HG03045 (cell line): ENCODE measurements around the gene SYNGR2.

Source experiments
- ATAC-seq: cut with Tn5 transposase; IDR thresholded peaks from one replicate; pipeline ENCODE4 v1.9.1; 2021; ENCODE audit warnings: mild to moderate bottlenecking, moderate library complexity; ENCODE audit not compliant: unreplicated experiment

SYNGR2 gene, protein sequence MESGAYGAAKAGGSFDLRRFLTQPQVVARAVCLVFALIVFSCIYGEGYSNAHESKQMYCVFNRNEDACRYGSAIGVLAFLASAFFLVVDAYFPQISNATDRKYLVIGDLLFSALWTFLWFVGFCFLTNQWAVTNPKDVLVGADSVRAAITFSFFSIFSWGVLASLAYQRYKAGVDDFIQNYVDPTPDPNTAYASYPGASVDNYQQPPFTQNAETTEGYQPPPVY

DNA sequence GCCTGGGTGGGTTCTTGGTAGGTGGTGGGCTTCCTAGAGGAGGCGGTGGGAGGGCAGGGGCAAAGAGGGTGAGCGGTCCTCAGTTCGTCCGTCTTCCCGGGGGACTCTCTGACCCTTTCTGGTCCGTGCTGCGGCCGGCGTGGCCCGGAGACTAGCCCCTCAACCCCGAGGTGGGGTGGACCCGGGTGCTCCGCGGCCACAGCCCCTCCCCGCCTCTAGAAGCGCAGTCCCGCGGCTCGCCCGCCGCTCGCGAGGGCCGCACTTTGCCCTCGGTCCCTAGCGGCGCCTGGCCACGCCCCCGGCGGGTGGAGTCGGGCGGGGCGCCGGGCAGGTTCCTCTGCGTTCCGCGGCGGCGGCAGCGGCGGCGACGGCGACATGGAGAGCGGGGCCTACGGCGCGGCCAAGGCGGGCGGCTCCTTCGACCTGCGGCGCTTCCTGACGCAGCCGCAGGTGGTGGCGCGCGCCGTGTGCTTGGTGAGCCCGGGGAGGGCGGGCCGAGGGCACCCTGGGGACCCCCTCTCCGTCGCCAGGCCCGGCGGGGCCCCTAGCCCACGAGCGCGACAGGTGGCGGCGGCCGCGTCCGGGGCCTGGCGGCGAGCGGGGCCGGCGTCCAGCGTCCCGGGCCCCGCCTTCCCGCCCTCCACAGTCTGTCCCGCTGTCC lies at the start of gene SYNGR2:
TSS of gene SYNGR2 (plus strand) at position 340 of the 661 bp plus-strand sequence. CDS start at position 376, 36 bp downstream.
- peak; percentile 43 for ATAC-seq

DNA sequence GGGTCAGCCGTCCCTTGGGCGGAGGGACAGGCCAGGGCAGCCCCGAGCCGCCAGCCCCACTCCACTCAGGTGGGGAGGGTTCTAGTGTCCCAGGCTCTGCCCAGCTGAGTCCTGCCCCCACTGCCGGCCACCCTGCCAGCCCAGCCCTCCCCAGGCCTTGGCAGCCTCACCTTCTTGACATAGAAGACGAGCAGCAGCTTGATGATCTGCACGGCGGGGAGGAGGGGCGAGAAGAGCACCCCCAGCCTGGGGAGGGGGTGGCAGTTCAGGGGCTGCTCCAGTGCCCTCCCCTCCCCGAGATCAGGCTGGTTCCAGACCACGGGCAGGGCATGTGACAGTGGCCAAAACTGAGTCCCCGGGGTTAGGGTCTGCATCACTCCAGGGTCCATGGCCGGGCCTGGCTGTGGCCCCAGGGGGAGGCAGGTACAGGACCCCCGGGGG lies 49.6 kb upstream of the SYNGR2 start:
- ATAC-seq = no peak

DNA sequence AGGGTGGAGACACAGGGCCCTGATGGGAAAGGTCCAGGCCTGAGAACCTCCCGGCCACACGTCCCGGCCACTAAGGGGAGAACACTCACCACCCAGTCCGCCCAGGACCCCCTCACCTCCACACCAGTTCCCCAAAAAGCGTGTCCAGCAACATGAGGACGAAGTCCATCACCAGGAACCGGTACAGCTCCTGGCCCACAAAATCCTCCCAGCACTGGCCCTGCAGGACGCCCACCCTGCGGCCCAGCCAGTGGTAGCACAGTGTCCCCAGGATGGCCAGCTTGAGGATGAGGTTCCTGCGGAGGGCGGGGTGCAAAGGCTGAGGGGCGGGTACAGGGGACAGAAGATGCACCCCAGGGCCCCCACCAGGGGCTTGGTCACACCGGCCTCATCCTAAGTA lies 47.8 kb upstream of the SYNGR2 start:
- ATAC-seq = no peak

DNA sequence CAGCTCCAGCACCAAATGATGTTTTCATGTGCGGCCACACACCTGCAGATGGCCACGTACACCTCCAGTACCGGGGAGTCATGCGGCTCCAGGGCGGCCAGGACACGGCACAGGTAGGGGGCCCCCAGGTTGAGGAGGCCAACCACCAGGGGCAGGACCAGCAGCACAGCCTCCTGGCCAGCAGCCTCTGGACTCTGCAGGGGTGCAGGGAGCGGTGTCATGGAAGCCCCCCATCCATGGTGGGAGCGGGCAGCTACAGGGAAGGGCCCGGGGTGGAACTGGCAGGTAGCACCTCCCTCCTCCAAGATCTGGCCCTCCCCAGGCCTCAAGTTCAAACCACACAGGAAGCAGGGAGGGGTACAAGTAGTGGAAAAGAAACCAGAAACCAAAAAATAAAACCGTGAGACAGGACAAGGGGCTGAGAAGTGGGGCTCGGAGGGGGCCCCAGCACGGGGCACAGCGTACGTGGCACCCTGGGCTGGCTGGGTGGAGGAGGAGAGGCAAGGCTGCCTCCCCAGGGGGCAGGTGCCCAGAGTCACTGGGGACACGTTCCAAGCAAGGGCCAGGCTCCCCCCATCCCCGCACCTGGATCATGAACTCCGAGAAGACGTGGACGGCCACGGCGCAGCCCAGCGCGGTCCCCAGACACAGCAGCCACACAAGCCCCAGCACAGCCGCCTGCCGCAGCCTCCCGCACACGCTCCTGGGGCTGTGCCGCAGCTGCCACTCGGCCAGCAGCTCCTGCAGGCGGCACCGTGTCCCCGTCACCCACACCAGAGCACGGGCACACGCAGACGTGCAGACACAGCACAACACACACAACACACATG lies 47.2 kb upstream of the SYNGR2 start:
- ATAC-seq = no peak

DNA sequence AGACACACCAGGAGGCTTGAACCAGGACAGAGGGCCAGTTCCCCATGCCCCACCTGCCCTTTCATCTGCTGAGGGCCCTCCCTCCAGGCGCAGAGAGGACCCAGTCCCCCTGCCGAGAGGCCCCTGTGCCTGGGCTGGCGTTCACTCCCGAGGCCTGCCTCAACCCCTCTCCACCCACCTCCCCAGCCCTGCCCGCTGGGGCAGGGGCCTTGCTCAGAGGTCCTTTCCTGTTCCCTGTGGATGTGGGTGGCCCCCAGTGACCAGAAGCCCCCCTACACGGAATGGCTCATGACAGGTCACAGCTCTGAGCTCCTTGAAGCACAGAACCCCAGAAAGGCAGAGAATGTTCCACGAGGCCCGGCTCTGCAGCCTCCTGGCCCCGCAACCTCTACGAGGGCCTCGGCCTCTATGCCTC lies 46.6 kb upstream of the SYNGR2 start:
- ATAC-seq = no peak

DNA sequence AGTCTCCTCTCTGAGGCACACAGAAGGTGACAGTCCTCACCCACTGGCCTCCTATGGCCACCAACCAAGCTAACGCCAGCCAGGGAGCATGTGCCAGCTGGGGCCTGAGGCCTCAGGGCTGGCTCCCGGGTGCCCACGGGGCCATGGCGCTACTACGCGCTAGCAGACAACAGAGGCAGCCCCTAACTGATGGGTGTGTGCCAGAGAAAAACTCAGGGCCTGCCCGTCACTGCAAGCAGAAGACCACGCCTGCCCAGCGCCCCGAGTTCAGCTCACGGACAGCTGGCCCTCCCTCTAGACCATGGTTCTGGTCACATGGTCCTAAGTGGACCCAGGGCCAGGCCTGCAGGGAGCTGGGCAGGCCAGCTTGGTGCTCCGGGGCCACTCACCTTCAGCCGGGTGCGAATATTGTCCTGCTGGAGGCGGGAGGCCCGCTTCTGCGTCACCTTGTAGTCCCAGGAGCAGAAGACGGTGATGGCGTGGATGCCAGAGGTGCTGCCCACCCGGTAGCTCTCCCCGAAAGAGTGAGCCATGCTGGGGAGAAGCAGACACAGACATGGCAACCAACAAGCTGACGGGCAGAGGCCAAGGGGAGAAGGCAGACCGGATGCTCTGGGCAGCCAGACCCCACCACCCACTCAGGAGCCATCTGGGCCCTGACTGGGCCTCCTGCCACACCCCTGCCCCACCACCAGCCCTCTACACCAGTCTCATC lies 46.0 kb upstream of the SYNGR2 start:
- ATAC-seq = no peak

DNA sequence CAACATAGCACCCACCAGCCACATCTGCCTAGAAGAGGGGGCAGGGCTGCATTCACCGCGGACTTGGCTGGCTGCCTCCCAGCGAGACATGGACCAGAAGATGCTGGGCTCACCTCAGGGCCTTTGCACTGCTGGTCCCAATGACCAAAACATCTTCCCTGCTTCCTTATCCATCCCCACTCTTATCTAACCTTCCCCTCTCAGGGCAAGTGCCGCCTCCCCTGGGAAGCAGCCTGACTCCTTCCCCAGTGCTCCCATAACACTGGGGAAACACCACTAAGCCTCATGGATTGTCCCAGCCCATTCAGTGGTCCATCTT lies 45.5 kb upstream of the SYNGR2 start:
- no peak for ATAC-seq

DNA sequence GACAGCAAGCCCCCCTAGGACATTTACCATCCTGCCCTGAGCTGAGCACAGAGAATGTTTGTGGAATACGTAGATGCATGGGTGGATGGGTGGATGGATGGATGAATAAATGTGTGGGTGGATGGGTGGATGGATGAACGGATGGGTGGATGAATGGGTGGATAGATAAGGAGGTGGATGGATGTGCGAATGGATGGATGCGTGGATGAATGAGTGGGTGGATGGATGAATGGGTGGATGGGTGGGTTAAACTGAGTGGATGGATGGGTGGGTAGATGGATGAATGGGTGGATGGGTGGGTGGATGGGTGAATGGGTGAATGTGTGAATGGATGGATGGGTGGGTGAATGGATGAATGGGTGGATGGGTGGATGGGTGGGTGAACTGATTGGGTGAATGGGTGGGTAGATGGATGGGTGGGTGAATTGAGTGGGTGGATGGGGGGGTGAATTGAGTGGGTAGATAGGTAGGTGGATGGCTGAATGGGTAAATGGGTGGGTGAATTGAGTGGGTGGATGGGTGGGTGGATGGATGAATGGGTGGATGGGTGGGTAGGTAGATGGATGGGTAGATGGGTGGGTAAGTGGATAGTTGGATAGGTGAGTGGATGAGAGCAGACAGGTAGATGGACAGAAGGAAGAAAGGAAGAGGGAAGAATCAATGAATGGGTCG lies 45.0 kb upstream of the SYNGR2 start:
- ATAC-seq = no peak

DNA sequence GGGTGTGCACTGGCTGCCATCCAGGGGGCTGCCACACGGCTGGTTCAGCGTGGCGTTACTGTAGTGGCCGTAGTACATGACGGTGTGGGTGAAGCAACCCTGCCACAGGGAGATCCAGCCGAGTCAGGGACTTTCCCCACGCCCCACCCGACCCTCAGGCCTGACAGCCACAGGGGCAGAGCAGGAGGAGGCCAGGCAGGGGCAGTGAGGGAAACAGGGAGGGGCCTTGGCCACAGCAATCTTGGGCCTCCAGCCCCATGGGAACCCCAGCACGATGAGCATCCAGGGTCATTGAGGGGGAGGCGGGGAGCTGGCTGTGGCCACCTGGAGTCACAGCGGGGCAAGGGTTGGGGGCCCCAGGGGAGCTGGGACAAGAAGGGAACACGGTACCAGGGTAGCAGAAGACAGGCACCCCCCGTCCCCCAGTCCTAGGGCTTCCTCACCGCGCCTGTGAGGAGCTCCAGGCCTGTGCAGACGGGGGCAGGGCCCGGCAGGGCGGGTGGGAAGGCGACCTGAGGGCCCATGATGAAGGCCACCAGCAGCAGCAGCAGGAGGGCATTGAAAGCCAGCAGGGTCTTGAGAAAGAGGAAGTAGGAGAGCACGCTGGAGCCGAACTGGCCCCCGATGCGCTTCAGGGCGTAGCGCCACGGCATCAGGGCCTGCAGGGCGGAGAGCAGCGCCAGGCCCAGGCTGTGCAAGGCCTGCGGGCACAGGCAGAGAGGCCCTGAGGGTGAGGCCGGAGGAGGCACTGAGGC lies 44.1 kb upstream of the SYNGR2 start:
- no peak for ATAC-seq

DNA sequence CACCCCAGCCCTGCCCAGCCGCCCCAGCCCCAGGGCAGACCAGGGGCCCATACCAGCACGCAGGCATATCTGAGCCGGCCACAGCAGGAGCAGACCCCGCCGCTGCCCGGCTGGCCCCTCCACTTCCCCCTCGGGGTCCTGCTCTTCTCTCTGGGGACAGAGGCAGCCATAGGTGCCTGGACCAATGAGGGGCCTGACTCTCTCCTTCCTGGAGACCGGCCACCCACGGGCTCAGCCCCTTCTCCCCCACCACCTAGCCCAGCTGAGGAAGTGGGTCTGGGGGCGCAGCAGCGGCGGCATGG lies 43.6 kb upstream of the SYNGR2 start:
- ATAC-seq = no peak

DNA sequence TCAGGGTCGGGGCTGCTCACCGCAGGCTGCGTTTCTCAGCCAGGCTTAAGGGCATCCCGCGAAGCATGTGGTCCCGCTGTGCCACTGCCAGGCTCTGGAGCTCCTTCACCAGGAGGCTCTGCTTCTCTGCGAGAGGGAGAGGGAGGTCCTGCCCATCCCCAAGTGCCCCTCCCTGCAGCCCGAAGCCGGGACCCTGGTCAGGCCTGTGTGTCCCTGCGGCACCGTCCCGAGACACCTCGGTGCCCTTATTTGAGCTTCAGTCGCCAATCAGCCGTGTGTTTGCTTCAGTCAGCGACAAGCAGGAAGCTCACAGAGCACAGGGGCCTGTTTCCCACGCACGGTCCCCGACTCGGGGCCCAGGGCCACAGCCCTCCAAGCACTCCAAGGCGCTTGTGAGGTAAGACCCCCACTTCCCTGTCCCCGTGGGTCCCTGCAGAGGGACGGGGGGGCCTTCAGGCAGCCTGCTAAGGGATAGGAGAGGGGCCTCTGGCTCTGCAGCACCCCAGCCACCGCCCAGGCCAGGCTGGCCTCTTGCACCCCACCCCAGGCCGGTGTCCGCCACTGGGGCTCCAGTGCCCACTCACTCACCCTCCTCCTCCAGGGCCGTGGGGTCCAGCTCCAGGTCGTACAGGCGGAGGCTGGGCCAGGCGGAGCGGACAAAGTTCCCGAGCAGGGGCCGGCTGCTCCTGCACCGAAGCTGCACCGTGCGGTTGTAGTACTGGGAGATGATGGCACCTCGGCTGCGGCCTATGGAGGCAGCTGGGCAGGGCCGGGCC lies 43.1 kb upstream of the SYNGR2 start:
- ATAC-seq = no peak

DNA sequence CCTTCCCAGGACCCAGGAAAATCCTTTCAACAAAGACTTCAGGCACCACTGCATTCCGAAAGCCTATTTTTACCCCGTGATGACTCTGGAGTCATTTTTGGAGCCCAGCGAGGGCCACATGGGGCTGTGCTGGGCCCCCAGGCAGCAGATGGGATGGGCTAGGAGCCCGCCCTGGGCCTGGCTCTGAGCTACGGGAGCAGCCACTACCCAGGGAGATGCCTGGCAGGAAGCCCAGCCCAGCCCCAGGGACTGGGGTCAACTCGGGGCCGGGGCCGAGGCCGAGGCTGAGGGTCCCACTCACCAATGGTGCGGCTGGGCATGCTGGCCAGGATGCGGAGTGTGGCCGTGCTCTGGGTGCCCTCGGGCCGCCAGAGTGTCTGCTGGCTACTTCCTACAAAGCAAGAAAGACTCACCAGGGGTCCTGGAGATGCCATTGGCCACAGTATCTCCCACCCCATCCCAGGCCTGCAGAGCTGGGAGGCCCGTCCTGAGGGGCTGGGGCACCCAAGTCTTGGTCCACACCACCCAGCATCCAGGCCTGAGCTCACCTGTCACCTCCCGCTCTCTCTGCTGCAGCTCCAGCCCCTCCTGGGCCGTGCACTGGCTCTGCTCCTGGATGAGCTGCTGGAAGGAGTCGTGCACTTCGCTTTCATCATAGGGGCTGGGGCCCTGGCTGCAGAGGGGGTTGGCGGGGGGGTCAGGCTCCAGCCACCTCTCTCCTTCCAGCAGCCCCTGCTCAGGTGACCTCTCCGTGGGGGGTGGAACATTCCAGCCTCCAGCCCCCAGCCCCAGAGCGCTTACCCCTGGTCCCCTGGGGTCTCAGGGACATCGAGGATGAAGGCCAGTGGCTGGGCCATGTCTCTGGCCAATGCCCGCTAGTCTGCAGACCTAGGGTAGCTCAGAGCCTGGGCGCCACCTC lies 42.1 kb upstream of the SYNGR2 start:
- ATAC-seq = no peak

DNA sequence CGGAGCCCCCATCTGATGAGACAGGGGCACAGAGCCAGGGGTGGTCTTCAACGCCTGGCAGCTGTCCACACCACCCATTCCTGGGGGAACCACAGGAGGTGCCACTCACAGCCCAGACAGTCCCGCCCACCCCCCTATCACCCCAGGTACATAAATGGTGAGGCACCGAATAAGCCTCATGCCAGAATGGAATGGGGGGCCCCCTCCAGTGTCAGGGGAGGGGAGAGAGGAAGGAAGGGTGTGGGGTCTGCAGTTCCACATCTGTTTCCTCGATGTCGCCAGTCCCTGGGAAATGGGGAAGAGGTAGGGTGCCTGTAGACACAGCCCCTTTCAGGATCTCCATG lies 41.5 kb upstream of the SYNGR2 start:
- no peak for ATAC-seq

DNA sequence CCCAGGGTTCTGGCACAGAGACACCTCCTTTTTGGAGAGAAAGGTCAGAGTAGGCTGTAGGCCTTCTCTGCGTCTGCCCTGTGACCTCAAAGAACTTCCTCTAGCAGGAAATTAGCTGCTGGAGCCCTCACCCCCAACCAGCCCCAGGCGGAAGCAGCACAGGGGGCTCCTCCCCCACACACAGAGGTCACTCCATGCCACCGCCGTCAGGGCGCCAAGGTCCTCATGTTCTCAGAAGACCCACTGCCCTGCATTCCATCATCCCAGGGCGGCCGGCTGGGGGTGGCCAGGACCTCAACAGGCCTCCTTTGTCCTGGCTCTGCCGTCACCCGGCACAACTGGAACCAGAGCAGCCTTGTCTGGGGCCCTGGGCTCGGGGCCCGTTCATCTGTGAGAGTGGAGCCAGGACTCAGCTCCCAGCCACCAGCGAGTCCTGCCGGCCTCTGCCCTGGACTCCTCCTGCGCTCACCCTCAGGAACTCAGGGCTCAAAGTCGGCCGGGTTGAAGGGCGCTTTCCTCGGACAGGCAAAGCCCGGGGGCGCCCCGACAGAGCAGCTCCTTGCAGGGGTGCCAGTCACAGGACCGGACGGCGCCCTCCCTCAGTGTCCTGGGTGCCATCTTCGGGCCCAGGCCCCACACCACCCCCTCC lies 41.0 kb upstream of the SYNGR2 start:
- ATAC-seq = no peak

DNA sequence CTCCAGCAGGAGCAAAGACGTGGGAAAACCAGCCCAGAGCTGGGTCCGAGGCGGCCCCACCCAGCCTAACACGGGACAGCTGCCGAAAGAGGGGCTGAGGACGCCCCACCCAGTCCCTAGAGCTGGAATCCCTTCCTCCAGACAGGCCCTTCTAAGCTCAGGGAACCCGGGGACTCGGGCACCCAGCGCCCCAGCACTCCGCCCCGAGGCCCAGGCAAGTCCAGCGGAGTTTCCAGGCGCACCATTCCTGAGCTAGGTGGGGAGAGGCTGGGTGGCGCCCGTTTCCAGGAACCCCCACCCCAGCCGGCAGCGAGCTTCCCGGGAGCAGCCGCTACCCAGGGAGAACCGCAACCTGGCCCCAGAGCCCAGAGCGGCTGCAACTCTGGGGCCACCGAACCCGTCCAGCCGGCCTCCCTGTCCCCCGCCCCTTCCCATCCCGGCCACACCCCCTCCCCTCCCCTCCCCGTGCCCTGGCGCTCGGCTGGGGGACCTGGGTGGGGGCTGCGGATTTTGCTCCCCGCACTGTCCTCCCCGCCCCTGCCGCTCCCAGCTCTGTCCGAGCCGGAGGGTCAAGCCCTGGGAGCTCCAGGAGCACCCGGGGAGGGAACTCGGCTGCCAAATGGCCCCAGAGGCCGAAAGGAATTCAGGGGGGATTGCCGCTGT lies 40.4 kb upstream of the SYNGR2 start:
- ATAC-seq = no peak

DNA sequence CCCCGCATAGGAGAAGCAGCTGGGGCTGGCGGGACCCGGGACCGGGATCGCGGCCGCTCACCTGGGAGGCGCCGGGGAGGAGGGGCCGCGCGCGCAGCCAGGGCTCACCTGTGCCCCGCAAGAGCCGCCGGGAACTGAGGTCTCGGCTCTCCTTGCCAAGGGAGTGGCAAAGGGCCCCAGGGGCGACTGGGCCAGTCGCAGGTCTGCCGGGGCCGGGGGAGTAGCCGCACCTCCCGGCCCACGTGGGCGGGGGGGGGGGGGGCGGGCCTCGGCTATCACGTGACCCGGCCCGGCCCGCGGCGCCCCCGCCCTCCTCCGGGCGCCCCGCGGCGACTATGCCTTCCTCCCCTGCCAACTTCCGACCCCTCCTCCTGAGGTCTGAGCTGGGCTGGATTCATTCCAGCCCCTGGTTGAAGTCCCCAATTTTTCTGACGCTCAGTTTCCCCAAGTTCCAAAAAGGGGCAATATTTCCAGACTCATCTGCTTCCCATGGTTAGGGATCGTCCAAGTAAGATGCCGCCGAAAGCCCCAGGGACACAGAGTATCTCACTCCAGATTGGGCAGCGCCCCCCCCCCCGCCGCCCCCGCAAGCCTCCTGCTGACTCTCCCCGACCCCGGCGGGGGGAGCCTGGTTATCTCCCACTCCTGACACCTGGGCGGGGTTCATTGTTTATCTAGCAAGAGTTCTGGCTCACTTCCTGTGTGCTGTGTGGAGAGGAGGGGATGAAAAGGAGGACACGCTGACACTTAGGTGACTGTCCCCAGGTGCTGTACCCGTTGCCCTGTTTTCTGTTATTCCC lies 39.6 kb upstream of the SYNGR2 start, which contains the start of gene TMC6:
TSS of gene TMC6 (minus strand) at position 205 of the 800 bp plus-strand sequence. CDS start 1,923 bp downstream, outside the sequence.
- peak; percentile 27 for ATAC-seq
